GM12878 (cell line): Measurements from ENCODE around the gene ABCG2. TPM values are rescaled to one million over a fixed set of nuclear protein-coding genes. Genes with fewer than 3 reads are reported as not detected.

Source experiments
- ATAC-seq: fragments of 200-7000 bp; cut with Tn5 transposase; 3 replicates; pipeline ENCODE4 v1.9.1; 2020; ENCODE audit warnings: mild to moderate bottlenecking, moderate library complexity
- BruUV-seq: library from RNA; stranded (reverse); fragments of 400-500 nt; replicated peaks from 2 replicates; lab custom pipeline; 2021; lab: Mats Ljungman, UMichigan
- CTCF ChIA-PET: fragments of 300-600 bp; sonication (Branson Sonifier 250); formaldehyde crosslinking; extraction: SDS; loops from one replicate; lab custom pipeline; 2021; ENCODE audit warnings: inconsistent platforms; lab: Yijun Ruan, JAX
- POLR2A ChIA-PET: fragments of 350-600 bp; formaldehyde crosslinking; extraction: SDS; loops from one replicate; lab custom pipeline; 2021; ENCODE audit warnings: inconsistent platforms; lab: Charles Lee
- RAD21 ChIA-PET: fragments of 300-600 bp; sonication (Branson Sonifier 250); formaldehyde crosslinking; loops from one replicate; lab custom pipeline; 2023; ENCODE audit warnings: antibody characterized with exemption; ENCODE audit not compliant: unreplicated experiment; lab: Charles Lee
- SMC1A ChIA-PET: fragments of 300-600 bp; sonication (Branson Sonifier 250); formaldehyde crosslinking; loops from one replicate; lab custom pipeline; 2023; ENCODE audit not compliant: unreplicated experiment, uncharacterized antibody; lab: Charles Lee
- DNase-seq: peaks from one replicate; pipeline ENCODE4 v3.0.0-alpha.2; 2011; ENCODE audit warnings: low read depth, low spot score
- FAIRE-seq: peaks from 3 replicates; lab custom pipeline; 2011; peaks lifted over from hg19 to GRCh38; lab: Jason Lieb, UNC
- H2AFZ ChIP-seq: 2 replicates; pipeline ENCODE4 v1.6.0; 2011; ENCODE audit warnings: low read depth, low read length, control low read depth; ENCODE audit not compliant: control insufficient read depth
- H3K27ac ChIP-seq: 2 replicates; pipeline ENCODE4 v1.5.1; 2011; ENCODE audit warnings: control low read depth; ENCODE audit not compliant: control insufficient read depth, insufficient read depth
- H3K27me3 ChIP-seq, 2 experiments: replicated peaks in 1 of 2; 2 replicates each; pipeline versions ENCODE4 v1.6.0 to v1.6.1; 2011; ENCODE audit warnings: low read length in 1 of 2; ENCODE audit not compliant: control insufficient read depth in 2 of 2, insufficient read depth in 2 of 2
- H3K36me3 ChIP-seq, 2 experiments: 2 replicates each; pipeline ENCODE4 v1.5.1; 2011; ENCODE audit warnings: low read length in 1 of 2; ENCODE audit not compliant: control insufficient read depth in 2 of 2, insufficient read depth in 2 of 2
- H3K4me1 ChIP-seq: 2 replicates; pipeline ENCODE4 v1.6.1; 2011; ENCODE audit warnings: mild to moderate bottlenecking, low read length, moderate library complexity, mixed read lengths; ENCODE audit not compliant: control insufficient read depth, insufficient read depth
- H3K4me2 ChIP-seq: 2 replicates; pipeline ENCODE4 v1.6.0; 2011; ENCODE audit warnings: control low read depth; ENCODE audit not compliant: control insufficient read depth, insufficient read depth
- H3K4me3 ChIP-seq: fragments of 200-600 bp; sonication (generic); 2 replicates; pipeline ENCODE4 v1.5.1; 2016
- H3K79me2 ChIP-seq: 2 replicates; pipeline ENCODE4 v1.6.0; 2011; ENCODE audit warnings: low read length; ENCODE audit not compliant: control insufficient read depth, insufficient read depth
- H3K9ac ChIP-seq: 2 replicates; pipeline ENCODE4 v1.8.0; 2011; ENCODE audit warnings: low read length, control low read depth, mixed read lengths; ENCODE audit not compliant: control insufficient read depth, insufficient read depth
- H3K9me3 ChIP-seq: replicated peaks from 3 replicates; pipeline ENCODE4 v1.5.1; 2011; ENCODE audit warnings: mild to moderate bottlenecking, low read length; ENCODE audit not compliant: control insufficient read depth, insufficient read depth
- H4K20me1 ChIP-seq: 2 replicates; pipeline ENCODE4 v1.6.0; 2011; ENCODE audit not compliant: control insufficient read depth, insufficient read depth
- BCL11A ChIP-seq: IDR thresholded peaks from 2 replicates; pipeline ENCODE4 v1.6.1; 2011; ENCODE audit warnings: low read depth, low read length
- CREB1 ChIP-seq: IDR thresholded peaks from 2 replicates; pipeline ENCODE4 v1.6.1; 2012; ENCODE audit warnings: low read depth, mild to moderate bottlenecking, inconsistent platforms
- E2F8 ChIP-seq: fragments of 450-650 bp; IDR thresholded peaks from 2 replicates; pipeline ENCODE4 v1.6.1; 2018; ENCODE audit warnings: mild to moderate bottlenecking, low read depth, moderate library complexity; ENCODE audit not compliant: partially characterized antibody
- E4F1 ChIP-seq: fragments of 450-650 bp; IDR thresholded peaks from 2 replicates; pipeline ENCODE4 v1.6.1; 2018; ENCODE audit warnings: borderline replicate concordance, mild to moderate bottlenecking; ENCODE audit not compliant: partially characterized antibody
- KAT2A ChIP-seq: conservative IDR thresholded peaks from 2 replicates; pipeline ENCODE4 v1.6.1; 2011; ENCODE audit warnings: low read depth, low read length; ENCODE audit not compliant: control insufficient read depth
- MLLT1 ChIP-seq: fragments of 450-650 bp; IDR thresholded peaks from 2 replicates; pipeline ENCODE4 v1.6.1; 2016; ENCODE audit warnings: mild to moderate bottlenecking
- NFIC ChIP-seq: IDR thresholded peaks from 2 replicates; pipeline ENCODE4 v1.6.1; 2012; ENCODE audit warnings: low read depth, mild to moderate bottlenecking, inconsistent platforms, low read length, moderate library complexity
- RAD51 ChIP-seq: fragments of 450-650 bp; IDR thresholded peaks from 2 replicates; pipeline ENCODE4 v1.6.1; 2016; ENCODE audit warnings: moderate library complexity, mild to moderate bottlenecking, inconsistent platforms
- RBBP5 ChIP-seq: fragments of 200-600 bp; sonication (generic); conservative IDR thresholded peaks from 2 replicates; pipeline ENCODE4 v1.6.1; 2016
- TAF1 ChIP-seq: IDR thresholded peaks from 2 replicates; pipeline ENCODE4 v1.6.1; 2011; ENCODE audit warnings: mild to moderate bottlenecking, low read depth, low read length, borderline replicate concordance
- ZNF592 ChIP-seq: fragments of 450-650 bp; IDR thresholded peaks from 2 replicates; pipeline ENCODE4 v1.6.1; 2017; ENCODE audit warnings: mild to moderate bottlenecking, moderate library complexity
- WGBS: methylation state at CpG from one replicate; pipeline ENCODE4 v1.1.6; 2016; ENCODE audit warnings: low lambda C conversion rate; ENCODE audit not compliant: insufficient replicate concordance, insufficient coverage; ENCODE audit errors: missing lambda C conversion rate; 5-methylcytosine and 5-hydroxymethylcytosine counted together
- in situ Hi-C: fragments of 300-500 bp; cut with MboI; formaldehyde crosslinking; loops from 9 replicates; pipeline ENCODE4 v1.14.3; 2018; ENCODE audit warnings: mixed read lengths
- intact Hi-C: fragments of 100-400 bp; cut with micrococcal nuclease; formaldehyde crosslinking; loops from one replicate; pipeline ENCODE4 v1.14.2; 2022; ENCODE audit not compliant: unreplicated experiment
- polyA plus RNA-seq, 11 experiments: library from polyadenylated mRNA; depleted of rRNA in 4 of 11; unstranded in 6 of 11; stranded (reverse) in 5 of 11; fragments of >200 nt; fragmentation: Nextera tagmentation in 4 of 11; fragmentation: Illumina TruSeq in 1 of 11; extraction: Ambion mirVana in 4 of 11; extraction: Trizol in 1 of 11; gene quantifications; 1 replicate in 1 of 11; 2 replicates in 10 of 11; pipeline versions ENCODE4 v1.2.1 to v1.2.3, GENCODE V29; 2011 to 2016; ENCODE audit warnings: inconsistent platforms in 2 of 11, missing spikeins in 2 of 11, low read depth in 1 of 11
- total RNA-seq, 4 experiments: library from RNA; depleted of rRNA in 3 of 4; stranded (reverse); fragments of >200 nt in 3 of 4; fragmentation: Illumina TruSeq in 1 of 4; extraction: Trizol in 1 of 4; gene quantifications; 2 replicates each; pipeline versions ENCODE4 v1.2.1 to v1.2.3, GENCODE V29; 2013 to 2021

The ABCG2 gene
- total and polyA plus RNA-seq, 10 of the 15 experiments (the other 5 are each of a cell fraction or from before 2014, with no cell fraction given): 0.03 to 0.06 (median 0.04) TPM; not detected in 7

GRCh38 chr4:88109123-88109881 lies 49.1 kb downstream of the ABCG2 start:
- H3K9me3 ChIP-seq: no peaks in the 10 kb centered on the region
- no peak overlapping the region for H3K27ac ChIP-seq
- H4K20me1 ChIP-seq: no peaks in the 10 kb centered on the region
- H3K36me3 ChIP-seq: no peaks in the 10 kb centered on the region
- BruUV-seq: no TSS peak
- in situ Hi-C loops (no loop called here), intact Hi-C loops (no loop called here)
- no peaks in the 10 kb centered on the region; a peak in 1 of 4 replicates for H3K27me3 ChIP-seq
- ChIA-PET POLR2A (interaction anchor here (0.6 kb wide), 1 partner anchor 283 kb away, joined by 3 read pairs; no protein-coding TSS in a partner anchor), SMC1A (no interaction called here), RAD21 (no interaction called here), CTCF (no interaction called here)
- no peak for FAIRE-seq
- H3K79me2 ChIP-seq: no peaks in the 10 kb centered on the region
- no peak overlapping the region for H3K4me3 ChIP-seq
- no peak for DNase-seq
- WGBS: 27% methylated on average over 5 of the region's 5 CpGs
- no peak overlapping the region for H2AFZ ChIP-seq
- no peak for ATAC-seq
- no peak overlapping the region for H3K4me2 ChIP-seq
- H3K4me1 ChIP-seq: no peaks in the 10 kb centered on the region
- H3K9ac ChIP-seq: no peak overlapping the region
- TF ChIP-seq MLLT1: no peak
- no peak for TF ChIP-seq RBBP5
- no peak for TF ChIP-seq BCL11A
- no peak for TF ChIP-seq E4F1
- no peak for TF ChIP-seq TAF1
- TF ChIP-seq ZNF592: no peak
- no peak for TF ChIP-seq E2F8
- TF ChIP-seq NFIC: no peak
- TF ChIP-seq CREB1: no peak
- no peak for TF ChIP-seq KAT2A
- TF ChIP-seq RAD51: no peak
